K562 (cell line): Measurements from ENCODE around the gene DTX3. TPM values are rescaled to one million over a fixed set of nuclear protein-coding genes. Genes with fewer than 3 reads are reported as not detected.
"Not testable (repeated sequence)": the region's sequence is repeated elsewhere in the genome, so short reads cannot be mapped to it uniquely, and the experiment has no call there.

Experiments used
- ATAC-seq: fragments of 200-7000 bp; cut with Tn5 transposase; 3 replicates; pipeline ENCODE4 v1.9.1; 2020; ENCODE audit warnings: moderate library complexity
- BruUV-seq: library from RNA; stranded (reverse); fragments of 400-500 nt; replicated peaks from 2 replicates; lab custom pipeline; 2021; lab: Mats Ljungman, UMichigan
- CTCF ChIA-PET: fragments of 300-600 bp; formaldehyde crosslinking; extraction: SDS; loops from one replicate; lab custom pipeline; 2021; ENCODE audit warnings: low intra/inter-chr PET ratio; lab: Yijun Ruan, JAX
- POLR2A ChIA-PET: fragments of 300-600, 350-650 bp; sonication (Branson Sonifier 250); formaldehyde crosslinking; extraction: SDS; loops from one replicate; lab custom pipeline; 2021; ENCODE audit warnings: antibody characterized with exemption, inconsistent platforms; lab: Yijun Ruan, JAX
- DNase-seq, 4 experiments: peaks; one replicate each; pipeline versions ENCODE4 v3.0.0 to v3.0.0-alpha.2; 2011 to 2018; ENCODE audit warnings: low spot score in 3 of 4, mixed read lengths in 3 of 4; ENCODE audit errors: extremely low read depth in 1 of 4
- FAIRE-seq: peaks from 2 replicates; lab custom pipeline; 2011; peaks lifted over from hg19 to GRCh38; lab: Jason Lieb, UNC
- H2AFZ ChIP-seq: 2 replicates; pipeline ENCODE4 v1.6.0; 2011; ENCODE audit warnings: low read depth, low read length, control low read depth, inconsistent platforms
- H3K27ac ChIP-seq: fragments of 200-600 bp; 3 replicates; pipeline ENCODE4 v1.8.0; 2011; ENCODE audit warnings: low read depth, mild to moderate bottlenecking, control low read depth, inconsistent platforms, low read length, moderate library complexity, mixed read lengths; ENCODE audit errors: extremely low read depth
- H3K27me3 ChIP-seq, 2 experiments: fragments of 300-600 bp in 1 of 2; 2 replicates in 1 of 2; 3 replicates in 1 of 2; pipeline versions ENCODE4 v1.6.0 to v1.8.0; 2011; ENCODE audit warnings: inconsistent platforms in 2 of 2, low read length in 2 of 2, mild to moderate bottlenecking in 1 of 2, mixed read lengths in 1 of 2, moderate library complexity in 1 of 2; ENCODE audit not compliant: control insufficient read depth in 2 of 2, insufficient read depth in 2 of 2
- H3K36me3 ChIP-seq: fragments of 300-600 bp; 3 replicates; pipeline ENCODE4 v1.8.0; 2011; ENCODE audit warnings: mild to moderate bottlenecking, low read length, inconsistent platforms; ENCODE audit not compliant: control insufficient read depth, insufficient read depth
- H3K4me1 ChIP-seq, 2 experiments: fragments of 200-600 bp in 1 of 2; replicated peaks in 1 of 2; 2 replicates in 1 of 2; 3 replicates in 1 of 2; pipeline versions ENCODE4 v1.5.1 to v1.8.0; 2011; ENCODE audit warnings: inconsistent platforms in 2 of 2, low read length in 2 of 2, mild to moderate bottlenecking in 1 of 2, mixed read lengths in 1 of 2, moderate library complexity in 1 of 2; ENCODE audit not compliant: control insufficient read depth in 2 of 2, insufficient read depth in 2 of 2
- H3K4me2 ChIP-seq: 2 replicates; pipeline ENCODE4 v1.6.1; 2011; ENCODE audit warnings: low read length, control low read depth, inconsistent platforms, mixed read lengths; ENCODE audit not compliant: insufficient read depth
- H3K4me3 ChIP-seq: fragments of 200-600 bp; sonication (generic), shearing (Covaris generic); 2 replicates; pipeline ENCODE4 v1.5.1; 2016; ENCODE audit warnings: control low read depth, inconsistent platforms
- H3K79me2 ChIP-seq: fragments of 200-600 bp; 3 replicates; pipeline ENCODE4 v1.8.0; 2011; ENCODE audit warnings: low read length, inconsistent platforms; ENCODE audit not compliant: control insufficient read depth, insufficient read depth
- H3K9ac ChIP-seq, 2 experiments: 2 replicates each; pipeline versions ENCODE4 v1.6.0 to v1.6.1; 2011; ENCODE audit warnings: low read depth in 2 of 2, low read length in 2 of 2, control low read depth in 1 of 2, inconsistent platforms in 1 of 2, mild to moderate bottlenecking in 1 of 2, mixed read lengths in 1 of 2; ENCODE audit not compliant: insufficient read depth in 1 of 2
- H3K9me1 ChIP-seq: one replicate; pipeline ENCODE4 v1.6.0; 2011; ENCODE audit warnings: inconsistent platforms, mild to moderate bottlenecking, low read length, moderate library complexity; ENCODE audit not compliant: control insufficient read depth, insufficient read depth
- H3K9me3 ChIP-seq: replicated peaks from 2 replicates; pipeline ENCODE4 v1.5.1; 2011; ENCODE audit warnings: low read depth, low read length, inconsistent platforms; ENCODE audit not compliant: control insufficient read depth, insufficient read depth
- H4K20me1 ChIP-seq: replicated peaks from 2 replicates; pipeline ENCODE4 v1.6.1; 2011; ENCODE audit warnings: low read length, inconsistent platforms, mixed read lengths; ENCODE audit not compliant: control insufficient read depth, insufficient read depth
- BHLHE40 ChIP-seq: IDR thresholded peaks from 2 replicates; pipeline ENCODE4 v1.6.1; 2011; ENCODE audit warnings: low read length, improper control_type of control experiment
- HNRNPUL1 ChIP-seq: fragments of 200-400 bp; formaldehyde crosslinking; IDR thresholded peaks from 2 replicates; pipeline ENCODE4 v1.6.1; 2017; ENCODE audit warnings: low read length
- MYBL2 ChIP-seq, 2 experiments: fragments of 450-650 bp in 1 of 2; sonication (generic) in 1 of 2; formaldehyde crosslinking in 1 of 2; IDR thresholded peaks; 2 replicates each; pipeline versions ENCODE4 v1.6.1 to v1.8.1; 2017 to 2022; ENCODE audit warnings: borderline replicate concordance in 1 of 2, inconsistent platforms in 1 of 2, low read depth in 1 of 2, mild to moderate bottlenecking in 1 of 2, missing genetic modification reagents in 1 of 2, moderate library complexity in 1 of 2
- NFIC ChIP-seq: fragments of 450-650 bp; IDR thresholded peaks from 2 replicates; pipeline ENCODE4 v1.6.1; 2017; ENCODE audit warnings: mild to moderate bottlenecking, inconsistent platforms
- XRCC4 ChIP-seq: IDR thresholded peaks from one replicate; pipeline ENCODE4 v1.6.1; 2011; ENCODE audit not compliant: insufficient read depth, insufficient read length; ENCODE audit errors: extremely low read depth
- WGBS: fragments of 100-300 bp; shearing (Covaris generic); methylation state at CpG from one replicate; pipeline ENCODE4 v1.1.6; 2016; ENCODE audit warnings: low coverage, mixed read lengths; ENCODE audit not compliant: insufficient coverage; ENCODE audit errors: missing lambda C conversion rate; 5-methylcytosine and 5-hydroxymethylcytosine counted together
- in situ Hi-C: fragments of 300-500 bp; cut with MboI; formaldehyde crosslinking; loops from 4 replicates; pipeline ENCODE4 v1.15.0; 2018; ENCODE audit warnings: inconsistent platforms, mixed read lengths
- intact Hi-C: fragments of 100-400 bp; cut with micrococcal nuclease; formaldehyde crosslinking; loops from 2 replicates; pipeline ENCODE4 v1.14.2; 2022
- polyA plus RNA-seq, 8 experiments: library from polyadenylated mRNA; depleted of rRNA in 4 of 8; stranded (reverse) in 5 of 8; unstranded in 3 of 8; fragments of >200 nt; fragmentation: Nextera tagmentation in 2 of 8; fragmentation: Illumina TruSeq in 1 of 8; extraction: Ambion mirVana in 2 of 8; extraction: Trizol in 1 of 8; gene quantifications; 2 replicates each; pipeline versions ENCODE4 v1.2.1 to v1.2.3, GENCODE V29; 2011 to 2014; ENCODE audit warnings: inconsistent platforms in 1 of 8, missing spikeins in 1 of 8
- total RNA-seq, 7 experiments: library from RNA; depleted of rRNA in 6 of 7; stranded (reverse); fragments of >200 nt in 6 of 7; fragmentation: Illumina TruSeq in 2 of 7; extraction: Trizol in 2 of 7; gene quantifications; 2 replicates each; pipeline versions ENCODE4 v1.2.1 to v1.2.3, GENCODE V29; 2011 to 2021; ENCODE audit warnings: low replicate concordance in 1 of 7

The DTX3 gene
- total and polyA plus RNA-seq, 9 of the 15 experiments (the other 6 are each of a cell fraction or from before 2014, with no cell fraction given), result 0.03 to 0.09 (median 0.06) TPM; not detected in 6

DNA sequence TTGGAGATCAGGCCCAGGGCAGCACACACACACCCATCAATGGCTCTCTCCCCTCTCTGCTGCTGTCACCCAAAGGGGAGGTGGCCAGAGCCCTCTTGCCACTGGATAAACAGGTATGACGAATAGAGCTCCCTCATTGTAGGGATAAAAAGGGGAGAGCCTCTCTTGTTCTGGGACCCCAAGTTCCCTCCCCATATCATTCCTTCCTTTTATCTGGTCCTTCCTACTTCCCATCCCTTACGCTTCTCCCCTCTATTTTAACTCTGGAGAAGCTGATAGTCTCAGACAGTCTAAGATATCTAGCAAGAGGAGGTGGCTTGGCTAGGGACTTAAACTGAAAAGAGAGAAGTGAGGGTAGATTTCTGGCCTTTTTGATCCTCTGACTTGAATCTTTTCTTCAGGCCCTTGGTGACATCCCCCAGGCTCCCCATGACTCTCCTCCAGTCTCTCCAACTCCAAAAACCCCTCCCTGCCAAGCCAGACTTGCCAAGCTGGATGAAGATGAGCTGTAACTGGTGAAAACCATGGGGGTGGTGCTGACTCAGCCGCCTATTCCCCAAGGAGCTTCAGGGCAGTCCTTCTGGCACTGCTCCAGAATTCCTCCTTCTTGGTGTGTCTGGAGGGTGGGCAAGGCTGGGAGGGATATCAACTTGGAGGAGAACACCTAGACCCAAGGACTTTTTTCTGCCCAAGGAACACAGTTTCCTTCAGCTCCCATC is 11.9 kb downstream of the DTX3 start:
- Histone ChIP-seq H3K9me3 (no peaks in the 10 kb centered on the region), H3K27ac (no peak overlapping the region), H3K9ac (no peak overlapping the region; a peak in 1 of 4 replicates), H3K4me3 (no peak overlapping the region), H3K4me1 (peaks cover 43 to 52% of the 10 kb centered on the region in 2 experiments), H4K20me1 (no peaks in the 10 kb centered on the region), H3K27me3 (no peaks in the 10 kb centered on the region), H3K36me3 (peaks cover 16% of the 10 kb centered on the region; the same call in 2 of the 3 replicates), H3K79me2 (peaks cover 2% of the 10 kb centered on the region; the same call in 2 of the 3 replicates), H3K4me2 (no peak overlapping the region), H3K9me1 (peaks cover 4% of the 10 kb centered on the region), H2AFZ (no peak overlapping the region)
- WGBS, result 58% methylated on average over 3 of the region's 3 CpGs
- FAIRE-seq, result no peak
- intact Hi-C loops, result no loop called here
- ChIA-PET POLR2A (interaction anchor here (0.7 to 1.0 kb wide), 7 partner anchors 9 to 186 kb away, joined by 3 to 5 read pairs (median 3); no protein-coding TSS in a partner anchor), CTCF (no interaction called here)
- ATAC-seq, result no peak
- in situ Hi-C loops, result no loop called here
- BruUV-seq, result no TSS peak
- no peak for DNase-seq
- peak; percentile 80 for TF ChIP-seq NFIC
- no peak for TF ChIP-seq XRCC4
- TF ChIP-seq HNRNPUL1, result no peak

DNA sequence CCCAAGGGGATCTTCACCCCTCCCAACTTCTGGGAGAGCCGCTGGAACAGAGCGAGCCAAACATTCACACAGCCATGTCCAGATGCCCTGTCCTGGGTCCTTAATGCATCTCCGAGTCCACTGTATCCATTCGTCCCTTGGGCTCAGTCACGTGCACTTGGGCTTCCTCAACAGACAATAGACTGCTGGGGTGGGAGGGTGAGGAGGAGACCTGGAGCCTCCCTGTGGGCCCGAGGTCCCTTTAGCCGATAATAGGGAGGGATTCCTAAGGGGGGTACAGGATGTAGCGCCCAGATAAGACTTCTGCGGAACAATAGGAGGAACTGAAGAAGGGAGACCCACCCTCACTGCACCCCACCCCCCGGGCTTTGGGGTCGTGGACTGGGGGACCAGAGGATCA is 13.3 kb downstream of the DTX3 start:
- intact Hi-C loops, result no loop called here
- Histone ChIP-seq H3K36me3 (peaks cover 16% of the 10 kb centered on the region; the same call in 2 of the 3 replicates), H3K9me3 (no peaks in the 10 kb centered on the region), H3K27ac (no peak overlapping the region), H3K79me2 (no peaks in the 10 kb centered on the region), H2AFZ (no peak overlapping the region), H3K4me2 (no peak overlapping the region)
- POLR2A ChIA-PET, result no interaction called here
- ATAC-seq, result no peak
- CTCF ChIA-PET, result no interaction called here
- TF ChIP-seq BHLHE40 (peak; percentile 52), MYBL2 (IDR thresholded peaks at IDR 0.05; ENCODE audit: low read depth) (no peak), MYBL2 (CRISPR knock-in tag; IDR thresholded peaks at IDR 0.05; ENCODE audit: borderline replicate concordance) (no peak)
- TF ChIP-seq, all 486 proteins: peak for 1
- Histone ChIP-seq H3K4me1 (peaks cover 45 to 56% of the 10 kb centered on the region in 2 experiments), H3K9me1 (peaks cover 4% of the 10 kb centered on the region), H3K9ac (no peak overlapping the region), H3K4me3 (no peak overlapping the region), H3K27me3 (no peaks in the 10 kb centered on the region), H4K20me1 (no peaks in the 10 kb centered on the region)
- 46% methylated on average over 9 of the region's 11 CpGs for WGBS
- no TSS peak for BruUV-seq
- in situ Hi-C loops, result no loop called here
- FAIRE-seq, result no peak
- DNase-seq, result no peak

DNA sequence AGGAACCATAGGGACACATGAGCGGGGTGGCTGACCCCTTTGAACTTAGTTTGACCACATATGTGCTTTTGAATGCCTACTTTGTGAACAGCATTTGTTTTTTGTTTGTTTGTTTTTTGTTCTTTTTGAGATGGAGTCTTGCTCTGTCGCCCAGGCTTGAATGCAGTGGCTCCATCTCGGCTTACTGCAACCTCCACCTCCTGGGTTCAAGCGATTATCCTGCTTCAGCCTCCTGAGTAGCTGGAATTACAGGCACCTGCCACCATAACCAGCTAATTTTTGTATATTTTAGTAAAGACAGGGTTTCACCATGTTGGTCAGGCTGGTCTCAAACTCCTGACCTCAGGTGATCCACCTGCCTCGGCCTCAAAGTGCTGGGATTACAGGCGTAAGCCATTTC is 13.8 kb downstream of the DTX3 start:
- H2AFZ ChIP-seq, H3K27ac ChIP-seq, CTCF ChIA-PET, H3K4me3 ChIP-seq, FAIRE-seq, in situ Hi-C loops, ATAC-seq, H3K9me1 ChIP-seq, BruUV-seq, H3K79me2 ChIP-seq, H3K9me3 ChIP-seq, DNase-seq, H3K27me3 ChIP-seq, POLR2A ChIA-PET, H4K20me1 ChIP-seq, intact Hi-C loops, H3K4me2 ChIP-seq, H3K9ac ChIP-seq: not testable (repeated sequence)
- H3K36me3 ChIP-seq, result peaks cover 16% of the 10 kb centered on the region; the same call in 2 of the 3 replicates
- WGBS, result 65% methylated on average over 6 of the region's 6 CpGs
- peaks cover 42 to 52% of the 10 kb centered on the region in 2 experiments for H3K4me1 ChIP-seq
